Dedifferentiated amniotic fluid mesenchymal stem cell (primary cell): Measurements from ENCODE around the gene TRIM56.
"Not testable (repeated sequence)": the region's sequence is repeated elsewhere in the genome, so short reads cannot be mapped to it uniquely, and the experiment has no call there.

Experiments used
- DNase-seq: peaks from one replicate; pipeline ENCODE4 v3.0.0-alpha.2; 2016; ENCODE audit errors: extremely low spot score

The TRIM56 gene

DNA sequence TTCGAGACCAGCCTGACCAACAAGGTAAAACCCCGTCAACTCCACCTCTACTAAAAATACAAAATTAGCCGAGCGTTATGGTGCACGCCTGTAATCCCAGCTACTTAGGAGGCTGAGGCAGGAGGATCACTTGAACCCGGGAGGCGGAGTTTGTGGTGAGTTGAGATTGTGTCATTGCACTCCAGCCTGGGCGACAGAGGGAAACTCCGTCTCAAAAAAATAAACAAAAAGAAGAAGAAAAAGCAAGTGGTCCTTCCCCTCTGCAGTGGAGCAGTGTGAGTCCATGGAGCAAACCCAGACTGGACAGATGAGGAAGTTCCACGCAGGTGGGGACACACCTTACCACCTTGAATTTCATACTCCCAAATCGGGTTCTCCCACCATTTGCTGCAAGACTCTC, 28.6 kb downstream of the TRIM56 start:
- DNase-seq = no peak

DNA sequence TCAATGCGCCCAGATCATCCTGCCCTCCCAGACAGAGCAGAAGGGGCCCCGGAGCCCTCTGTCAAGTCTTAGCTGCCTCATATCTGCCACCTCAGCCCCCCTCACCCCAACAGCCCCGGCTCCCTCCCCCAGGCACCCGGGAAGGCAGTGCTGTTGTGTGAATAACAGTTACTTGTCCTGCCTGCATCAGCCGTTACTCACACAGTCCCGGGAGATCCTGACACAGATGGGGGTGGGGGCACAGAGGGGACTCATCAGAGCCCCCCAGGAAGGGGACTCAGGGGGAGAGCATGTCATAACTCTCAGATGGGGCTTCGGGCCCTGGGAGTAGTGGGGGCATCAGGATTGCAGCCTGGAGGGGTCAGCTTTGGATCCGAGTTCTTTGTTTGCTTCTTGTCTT, 29.2 kb downstream of the TRIM56 start:
- no peak for DNase-seq

DNA sequence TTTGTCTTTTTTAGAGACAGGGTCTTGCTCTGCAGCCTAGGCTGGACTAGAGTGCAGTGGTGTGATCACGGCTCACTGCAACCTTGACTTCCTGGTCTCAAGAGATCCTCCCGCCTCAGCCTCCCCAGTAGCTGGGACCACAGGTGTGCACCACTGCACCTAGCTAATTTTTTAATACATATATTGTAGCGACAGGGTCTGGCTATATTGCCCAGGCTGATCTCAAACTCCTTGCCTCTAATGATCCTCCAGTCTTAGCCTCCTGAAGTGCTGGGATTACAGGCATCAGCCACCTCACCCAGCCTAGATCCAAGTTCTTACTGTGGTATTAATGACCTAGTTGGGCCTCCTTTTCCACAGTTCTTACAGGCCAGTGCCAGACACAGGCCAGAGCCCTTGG, 29.9 kb downstream of the TRIM56 start:
- DNase-seq = no peak

DNA sequence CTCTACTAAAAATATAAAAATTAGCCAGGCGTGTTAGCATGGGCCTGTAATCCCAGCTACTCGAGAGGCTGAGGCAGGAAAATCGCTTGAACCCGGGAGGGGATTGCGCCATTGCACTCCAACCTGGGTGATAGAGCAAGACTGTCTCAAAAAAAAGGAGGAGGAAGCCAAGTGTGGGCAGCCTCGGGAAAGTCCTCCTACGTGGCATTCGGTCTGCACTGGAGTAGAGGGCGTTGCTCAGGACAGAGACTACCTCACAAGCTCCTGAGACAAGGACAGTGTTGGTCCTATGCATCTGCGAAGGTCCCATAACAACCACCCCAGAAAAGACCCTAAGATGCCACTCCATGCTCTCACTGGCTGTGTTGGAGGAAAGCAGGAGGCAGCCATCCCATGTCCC, 31.6 kb downstream of the TRIM56 start:
- no peak for DNase-seq

DNA sequence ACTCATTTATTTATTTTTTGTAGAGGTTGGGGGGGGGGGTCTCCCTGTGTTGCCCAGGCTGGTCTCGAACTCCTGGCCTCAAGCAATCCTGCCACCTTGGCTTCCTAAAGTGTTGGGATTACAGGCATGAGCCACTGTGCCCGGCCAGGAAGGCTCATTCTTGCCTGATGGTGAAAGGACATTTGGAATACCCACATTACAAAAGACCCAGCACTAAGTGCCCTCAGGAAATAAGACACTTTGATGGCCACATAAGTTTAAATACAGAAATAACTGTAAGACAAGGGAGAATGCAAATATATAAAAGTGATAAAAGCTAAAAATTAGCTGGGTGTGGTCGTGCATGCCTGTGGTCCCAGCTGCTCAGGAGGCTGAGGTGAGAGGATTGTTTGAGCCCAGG, 33.6 kb downstream of the TRIM56 start:
- no peak for DNase-seq

DNA sequence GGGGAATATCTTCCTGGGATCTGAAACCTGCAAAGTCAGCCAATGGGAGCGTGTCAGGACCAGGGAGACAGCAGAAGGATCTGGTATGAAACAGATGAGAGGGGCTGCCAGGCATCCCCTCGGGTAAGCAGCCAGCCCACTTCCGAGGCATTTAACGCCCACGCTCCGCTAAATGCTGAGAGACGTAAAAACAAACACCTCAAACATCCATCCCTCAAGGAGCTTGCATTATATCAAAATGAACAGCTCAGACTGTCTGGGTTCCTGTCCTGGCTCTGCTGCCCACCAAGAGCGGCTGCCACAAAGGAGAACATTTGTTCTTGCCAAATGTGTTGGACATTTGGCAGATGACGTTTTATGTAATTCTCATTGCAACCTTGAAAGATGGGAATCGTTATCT, 34.6 kb downstream of the TRIM56 start:
- DNase-seq = no peak

DNA sequence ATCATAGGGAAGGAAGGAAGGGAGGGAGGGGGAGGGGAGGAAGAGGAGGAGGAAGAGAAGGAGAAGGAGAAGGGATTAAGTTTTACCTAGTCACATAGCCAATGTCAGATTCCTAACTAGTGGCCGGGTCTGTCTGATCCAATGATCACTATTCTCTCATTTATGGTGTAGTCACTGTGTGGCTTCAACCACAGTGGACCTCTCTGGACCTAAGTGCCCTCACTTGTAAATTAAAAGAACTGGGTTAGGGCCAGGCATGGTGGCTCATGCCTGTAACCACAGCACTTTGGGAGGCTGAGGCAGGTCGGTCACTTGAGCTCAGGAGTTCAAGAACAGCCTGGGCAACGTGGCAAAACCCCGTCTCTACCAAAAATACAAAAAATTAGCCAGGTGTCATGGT, 35.0 kb downstream of the TRIM56 start:
- no peak for DNase-seq

DNA sequence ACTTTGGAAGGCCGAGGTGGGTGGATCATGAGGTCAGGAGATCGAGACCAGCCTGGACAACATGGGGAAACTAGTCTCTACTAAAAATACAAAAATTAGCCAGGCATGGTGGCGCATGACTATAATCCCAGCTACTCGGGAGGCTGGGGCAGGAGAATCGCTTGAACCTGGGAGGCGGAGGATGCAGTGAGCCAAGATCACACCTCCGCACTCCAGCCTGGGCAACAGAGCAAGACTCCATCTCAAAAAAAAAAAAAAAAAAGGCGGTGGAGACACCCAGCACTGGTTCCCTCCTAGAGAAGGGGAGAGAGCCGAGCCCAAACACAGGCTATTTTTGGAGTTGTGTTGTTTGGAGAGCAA, 36.3 kb downstream of the TRIM56 start:
- not testable (repeated sequence) for DNase-seq

DNA sequence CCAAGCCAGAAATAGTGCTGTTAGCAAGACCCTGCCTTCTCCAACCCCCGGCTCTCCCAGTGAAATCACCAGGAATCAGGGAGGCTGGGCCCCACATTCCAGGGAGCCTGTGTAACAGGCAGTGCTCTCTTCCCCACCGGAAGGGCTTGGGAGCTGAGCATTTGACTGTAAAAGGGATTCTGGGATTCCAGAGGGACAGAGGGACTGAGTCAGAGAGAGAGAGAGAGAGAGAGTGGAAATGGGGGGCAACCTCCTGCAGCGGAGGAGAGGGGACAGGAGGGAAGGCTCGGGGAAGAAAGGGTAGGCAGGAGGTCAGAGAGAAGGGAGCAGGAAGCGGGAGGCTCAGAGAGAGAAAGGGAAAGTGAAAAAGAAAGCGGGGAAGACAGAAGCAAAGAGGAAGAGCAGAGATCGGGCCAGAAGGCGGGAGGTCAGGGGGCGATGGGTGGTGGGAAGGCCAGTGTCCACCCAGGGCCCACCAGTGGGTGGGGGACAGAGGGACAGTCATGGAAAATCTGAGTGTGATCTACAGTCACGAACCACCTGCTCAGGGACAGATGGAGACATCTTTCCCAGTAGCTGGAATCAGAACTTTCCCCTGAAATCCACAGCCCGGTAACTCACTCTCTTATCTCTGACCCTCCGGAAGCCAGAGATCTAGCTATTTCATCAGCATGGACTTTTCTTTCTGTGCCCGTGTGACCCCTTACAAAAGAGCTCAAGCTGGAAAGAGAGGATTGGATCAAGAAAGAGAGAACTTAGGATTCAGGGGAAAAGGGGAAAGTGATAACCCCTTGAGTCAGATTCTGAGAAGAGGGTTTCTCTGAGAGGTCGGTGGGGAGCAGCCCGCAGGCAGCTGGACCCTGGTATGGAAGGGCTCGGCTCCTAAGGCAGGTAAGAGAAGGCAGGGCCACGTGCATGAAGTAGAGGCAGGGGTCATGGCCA, 37.0 kb downstream of the TRIM56 start:
- peak; percentile 99 for DNase-seq

DNA sequence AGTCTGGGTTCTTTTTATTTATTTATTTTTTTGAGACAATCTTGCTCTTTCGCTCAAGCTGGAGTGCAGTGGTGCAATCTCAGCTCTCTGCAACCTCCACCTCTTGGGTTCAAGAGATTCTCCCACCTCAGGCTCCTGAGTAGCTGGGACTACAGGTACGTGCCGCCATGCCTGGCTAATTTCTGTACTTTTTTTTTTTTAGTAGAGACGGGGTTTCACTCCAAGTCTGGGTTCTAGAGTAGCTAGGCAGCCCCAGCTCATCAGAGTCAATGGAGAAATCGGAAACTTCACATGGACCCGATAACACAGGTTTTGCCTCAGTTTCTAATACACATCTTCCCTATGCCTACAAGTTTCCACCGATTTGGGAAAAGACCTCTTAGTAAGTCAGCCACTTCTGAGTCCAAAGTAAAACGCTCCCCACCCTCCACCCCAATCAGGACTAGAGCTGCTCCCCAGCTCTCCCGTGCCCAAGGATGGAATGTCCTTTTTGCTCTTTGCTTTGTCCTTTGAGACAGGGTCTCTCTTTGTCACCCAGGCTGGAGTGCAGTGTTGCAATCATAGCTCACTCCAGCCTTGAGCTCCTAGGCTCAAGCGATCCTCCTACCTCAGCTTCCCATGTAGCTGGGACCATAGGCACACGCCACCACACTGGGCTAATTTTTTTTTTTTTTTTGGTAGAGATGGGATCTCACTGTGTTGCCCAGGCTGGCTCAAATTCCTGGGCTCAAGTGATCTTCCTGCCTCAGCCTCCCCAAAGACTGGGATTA, 37.8 kb downstream of the TRIM56 start:
- DNase-seq = no peak

DNA sequence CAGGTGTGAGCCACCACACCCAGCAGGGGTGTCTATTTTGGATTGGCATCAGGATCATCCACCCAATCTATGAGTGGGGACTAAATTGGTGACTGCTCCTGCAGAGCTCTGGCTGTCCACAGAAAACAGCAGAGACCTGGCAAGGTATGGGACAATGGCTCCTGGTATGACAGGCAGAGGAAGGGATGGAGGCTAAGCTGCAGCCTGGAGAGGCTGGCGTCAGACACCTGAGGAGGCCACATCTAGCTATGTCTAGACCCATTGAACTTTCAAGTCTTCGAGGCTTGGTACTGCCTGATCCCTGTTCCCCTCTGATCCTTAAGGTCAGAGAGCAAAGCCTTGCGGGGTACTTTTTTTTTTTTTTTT, 38.4 kb downstream of the TRIM56 start:
- no peak for DNase-seq

DNA sequence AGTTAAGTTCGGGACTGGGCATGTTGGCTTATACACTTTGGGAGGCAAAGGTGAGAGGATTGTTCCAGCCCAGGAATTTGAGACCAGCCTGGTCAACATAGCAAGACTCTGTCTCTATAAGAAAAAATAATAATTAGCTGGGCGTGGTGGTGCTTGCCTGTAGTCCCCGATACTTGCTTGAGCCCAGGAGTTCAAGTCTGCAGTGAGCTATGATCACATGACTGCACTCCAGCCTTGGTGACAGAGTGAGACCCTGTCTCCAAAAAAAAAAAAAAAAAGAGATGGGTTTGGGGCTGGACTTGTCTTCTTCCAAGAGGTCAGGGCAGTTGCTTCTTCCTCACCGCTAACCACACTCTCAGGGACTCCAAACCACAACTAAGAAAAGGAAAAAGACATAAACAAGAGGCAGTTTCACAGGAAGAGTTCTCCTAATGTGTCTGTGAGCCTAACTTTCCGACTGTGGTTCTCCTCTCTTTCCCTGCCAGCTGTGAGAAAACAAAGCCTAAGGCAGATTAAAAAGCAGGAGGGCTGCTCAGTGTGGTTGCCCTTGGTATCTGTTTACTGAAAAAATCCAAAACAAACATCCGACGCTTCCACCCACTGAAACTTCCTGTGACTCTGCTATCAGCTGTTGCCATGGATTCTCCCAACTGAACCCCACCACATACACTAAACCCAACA, 39.2 kb downstream of the TRIM56 start:
- peak; percentile 93 for DNase-seq

DNA sequence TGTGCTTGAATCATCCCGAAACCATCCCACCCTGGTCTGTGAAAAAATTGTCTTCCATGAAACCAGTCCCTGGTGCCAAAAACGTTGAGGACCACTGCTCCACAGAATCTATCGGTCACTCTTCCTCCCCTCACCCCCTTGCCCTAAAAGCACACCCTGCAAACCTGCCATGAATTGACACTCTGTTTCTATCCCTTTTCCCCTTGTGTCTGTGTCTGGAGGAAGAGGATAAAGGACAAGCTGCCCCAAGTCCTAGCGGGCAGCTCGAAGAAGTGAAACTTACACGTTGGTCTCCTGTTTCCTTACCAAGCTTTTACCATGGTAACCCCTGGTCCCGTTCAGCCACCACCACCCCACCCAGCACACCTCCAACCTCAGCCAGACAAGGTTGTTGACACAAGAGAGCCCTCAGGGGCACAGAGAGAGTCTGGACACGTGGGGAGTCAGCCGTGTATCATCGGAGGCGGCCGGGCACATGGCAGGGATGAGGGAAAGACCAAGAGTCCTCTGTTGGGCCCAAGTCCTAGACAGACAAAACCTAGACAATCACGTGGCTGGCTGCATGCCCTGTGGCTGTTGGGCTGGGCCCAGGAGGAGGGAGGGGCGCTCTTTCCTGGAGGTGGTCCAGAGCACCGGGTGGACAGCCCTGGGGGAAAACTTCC, 40.8 kb downstream of the TRIM56 start:
- peak; percentile 27 for DNase-seq

DNA sequence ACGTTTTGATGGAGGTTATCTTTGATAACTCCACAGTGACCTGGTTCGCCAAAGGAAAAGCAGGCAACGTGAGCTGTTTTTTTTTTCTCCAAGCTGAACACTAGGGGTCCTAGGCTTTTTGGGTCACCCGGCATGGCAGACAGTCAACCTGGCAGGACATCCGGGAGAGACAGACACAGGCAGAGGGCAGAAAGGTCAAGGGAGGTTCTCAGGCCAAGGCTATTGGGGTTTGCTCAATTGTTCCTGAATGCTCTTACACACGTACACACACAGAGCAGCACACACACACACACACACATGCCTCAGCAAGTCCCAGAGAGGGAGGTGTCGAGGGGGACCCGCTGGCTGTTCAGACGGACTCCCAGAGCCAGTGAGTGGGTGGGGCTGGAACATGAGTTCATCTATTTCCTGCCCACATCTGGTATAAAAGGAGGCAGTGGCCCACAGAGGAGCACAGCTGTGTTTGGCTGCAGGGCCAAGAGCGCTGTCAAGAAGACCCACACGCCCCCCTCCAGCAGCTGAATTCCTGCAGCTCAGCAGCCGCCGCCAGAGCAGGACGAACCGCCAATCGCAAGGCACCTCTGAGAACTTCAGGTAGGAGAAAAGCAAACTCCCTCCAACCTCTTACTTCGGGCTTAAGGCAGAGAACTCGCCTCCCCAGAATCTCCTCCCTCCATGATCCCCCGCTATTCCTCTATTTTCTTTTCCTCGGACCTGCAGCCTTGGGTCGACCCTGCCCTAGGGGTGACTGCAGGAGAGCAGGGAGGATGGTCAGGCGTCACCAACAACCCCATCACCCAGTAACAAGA, 41.6 kb downstream of the TRIM56 start, which contains the start of gene SERPINE1:
TSS of gene SERPINE1 (plus strand) at position 454 of the 809 bp plus-strand sequence. CDS start 1,290 bp downstream, outside the sequence.
- DNase-seq = peak; percentile 97

DNA sequence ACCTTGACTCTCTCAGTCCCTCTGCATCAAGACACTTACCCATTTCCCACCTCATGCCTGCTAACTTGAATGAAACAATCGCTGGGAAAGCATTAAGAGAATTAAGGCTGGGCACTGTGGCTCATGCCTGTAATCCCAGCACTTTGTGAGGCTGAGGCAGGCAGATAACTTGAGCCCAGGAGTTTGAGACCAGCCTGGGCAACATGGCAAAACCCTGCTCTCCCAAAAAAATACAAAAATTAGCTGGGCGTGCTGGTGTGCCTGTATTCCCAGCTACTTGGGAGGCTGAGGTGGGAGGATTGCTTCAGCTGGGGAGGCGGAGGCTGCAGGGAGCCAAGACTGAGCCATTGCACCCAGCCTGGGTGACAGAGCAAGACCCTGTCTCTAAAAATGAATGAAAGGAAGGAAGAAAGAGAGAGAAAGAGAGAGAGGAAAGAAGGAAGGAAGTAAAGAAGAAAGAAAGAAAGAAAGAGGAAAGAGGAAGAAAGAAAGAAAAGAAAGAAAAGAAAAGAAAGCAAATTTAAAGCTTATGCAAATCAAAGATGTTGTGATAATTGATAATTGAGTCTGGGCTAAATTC, 42.3 kb downstream of the TRIM56 start:
- DNase-seq = peak; percentile 21

DNA sequence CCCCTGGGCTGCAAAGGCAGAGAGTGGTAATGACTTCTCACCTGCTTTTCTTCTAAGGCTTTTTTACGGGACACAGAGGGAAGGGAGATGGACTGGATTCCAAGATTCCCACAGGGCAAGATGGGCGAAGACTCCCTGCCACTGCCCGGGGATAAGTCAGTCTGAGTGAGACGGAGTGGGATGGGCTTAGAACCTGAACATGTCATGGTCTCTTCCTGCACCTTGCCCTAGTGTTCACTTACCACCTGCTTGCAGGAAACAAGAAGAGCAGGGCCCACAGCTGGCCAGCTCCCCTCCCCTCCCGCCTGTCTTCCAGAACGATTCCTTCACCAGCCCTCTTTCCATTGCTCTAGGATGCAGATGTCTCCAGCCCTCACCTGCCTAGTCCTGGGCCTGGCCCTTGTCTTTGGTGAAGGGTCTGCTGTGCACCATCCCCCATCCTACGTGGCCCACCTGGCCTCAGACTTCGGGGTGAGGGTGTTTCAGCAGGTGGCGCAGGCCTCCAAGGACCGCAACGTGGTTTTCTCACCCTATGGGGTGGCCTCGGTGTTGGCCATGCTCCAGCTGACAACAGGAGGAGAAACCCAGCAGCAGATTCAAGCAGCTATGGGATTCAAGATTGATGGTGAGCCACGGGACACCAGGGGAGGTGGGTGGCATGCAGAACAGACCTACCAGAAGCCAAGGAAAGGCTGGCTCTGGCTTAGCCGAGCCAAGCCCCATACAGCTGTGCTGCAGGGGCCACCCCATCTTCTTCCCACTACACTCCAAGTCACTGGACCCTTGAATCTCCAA, 43.0 kb downstream of the TRIM56 start:
- no peak for DNase-seq

DNA sequence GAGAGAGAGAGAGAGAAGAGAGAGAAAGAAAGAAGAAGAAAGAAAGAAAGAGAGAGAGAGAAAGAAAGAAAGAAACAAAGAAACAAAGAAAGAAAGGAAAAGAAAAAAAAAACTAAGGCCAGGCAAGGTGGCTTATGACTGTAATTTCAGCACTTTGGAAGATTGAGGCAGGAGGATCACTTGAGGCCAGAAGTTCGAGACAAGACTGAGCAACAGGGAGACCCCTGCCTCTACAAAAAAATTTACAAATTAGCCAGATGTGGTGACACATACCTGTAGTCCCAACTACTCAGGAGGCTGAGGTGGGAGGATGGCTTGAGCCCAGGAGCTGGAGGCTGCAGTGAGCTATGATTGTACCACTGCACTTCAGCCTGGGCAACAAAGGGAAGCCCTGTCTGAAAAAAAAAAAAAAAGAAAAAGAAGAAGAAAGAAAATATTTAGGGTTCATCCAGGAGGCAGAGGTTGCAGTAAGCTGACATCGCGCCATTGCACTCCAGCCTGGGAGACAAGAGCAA, 44.4 kb downstream of the TRIM56 start:
- no peak for DNase-seq

DNA sequence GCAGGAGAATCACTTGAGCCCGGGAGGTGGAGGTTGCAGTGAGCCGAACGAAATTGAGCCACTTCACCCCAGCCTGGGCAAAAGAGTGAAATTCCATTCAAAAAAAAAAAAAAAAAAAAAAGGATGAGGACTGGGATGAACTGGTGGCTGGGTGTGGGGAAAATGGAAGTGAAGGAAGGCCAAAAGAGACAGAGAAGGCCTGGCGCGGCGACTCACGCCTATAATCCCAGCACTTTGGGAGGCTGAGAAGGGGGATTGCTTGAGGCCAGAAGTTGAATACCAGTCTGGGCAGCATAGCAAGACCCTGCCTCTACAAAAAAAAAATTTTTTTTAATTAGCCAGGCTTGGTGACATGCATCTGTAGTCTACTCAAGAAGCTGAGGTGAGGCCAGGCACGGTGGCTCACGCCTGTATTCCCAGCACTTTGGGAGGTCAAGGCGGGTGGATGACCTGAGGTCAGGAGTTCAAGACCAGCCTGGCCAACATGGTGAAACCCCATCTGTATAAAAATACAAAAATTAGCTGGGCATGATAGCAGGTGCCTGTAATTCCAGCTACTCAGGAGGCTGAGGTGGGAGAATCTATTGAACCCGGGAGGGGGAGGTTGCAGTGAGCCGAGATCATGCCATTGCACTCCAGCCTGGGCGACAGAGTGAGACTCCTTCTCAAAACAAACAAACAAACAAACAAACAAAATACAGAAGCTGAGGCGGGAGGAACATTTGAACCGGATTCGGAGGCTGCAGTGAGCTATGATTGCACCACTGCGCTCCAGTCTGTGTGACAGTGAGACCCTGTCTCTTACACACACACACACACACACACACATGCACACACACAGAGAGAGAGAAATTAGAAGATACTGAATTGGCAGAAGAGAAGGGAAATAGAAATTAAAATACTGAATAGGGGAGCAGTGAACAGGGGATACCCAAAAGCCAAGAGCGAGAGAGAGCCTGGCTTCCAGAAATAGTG, 47.6 kb downstream of the TRIM56 start:
- not testable (repeated sequence) for DNase-seq
